ENCODE results near the gene CMTR1. TPM values are rescaled to one million over a fixed set of nuclear protein-coding genes. Genes with fewer than 3 reads are reported as not detected.

CMTR1 gene
- total and polyA plus RNA-seq, 7 experiments from 2014 or later, result 21.1 to 89.4 (median 70.3) TPM

DNA sequence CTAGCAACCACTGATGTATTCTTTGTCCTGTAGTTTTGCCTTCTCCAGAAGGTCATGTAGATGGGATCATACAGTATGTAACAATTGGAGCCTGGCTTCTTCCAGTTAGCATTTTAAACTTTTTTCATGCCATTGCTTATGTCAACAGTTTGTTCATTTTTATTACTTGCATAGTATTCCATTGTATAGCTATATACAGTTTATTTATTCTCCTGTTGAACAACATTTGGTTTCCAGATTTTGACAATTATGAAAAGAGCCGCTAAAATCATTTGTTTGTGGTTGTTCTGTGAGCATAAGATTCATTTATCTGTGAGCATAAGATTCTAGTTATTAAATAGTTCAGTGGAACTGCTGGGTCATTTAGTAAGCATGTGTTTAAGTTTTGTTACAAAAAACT is 23.5 kb upstream of the CMTR1 start:
- Histone ChIP-seq H3K27ac (ENCODE audit: low read depth, low read length) (no peak overlapping the region), H3K4me3 (ENCODE audit: low read length) (no peak overlapping the region), H3K9me3 (ENCODE audit: control insufficient read depth in 2 of 3, low read length in 3 of 3) (no peaks in the 10 kb centered on the region), H3K27me3 (ENCODE audit: control insufficient read depth in 2 of 2, insufficient read depth in 2 of 2, low read length in 2 of 2) (no peaks in the 10 kb centered on the region), H3K36me3 (ENCODE audit: control insufficient read depth in 2 of 3, insufficient read depth in 3 of 3, low read length in 3 of 3) (no peaks in the 10 kb centered on the region), H3K4me1 (ENCODE audit: control insufficient read depth in 2 of 2, insufficient read depth in 2 of 2, low read length in 2 of 2) (no peaks in the 10 kb centered on the region)
- H3K36me3 Mint-ChIP-seq, result no peaks in the 10 kb centered on the region
- no peaks in the 10 kb centered on the region for H3K4me1 Mint-ChIP-seq
- no peak overlapping the region for H3K27ac Mint-ChIP-seq
- DNase-seq (no peak), ATAC-seq (no peak)
- intact Hi-C loops (cut with micrococcal nuclease), result no loop called here
- ChIA-PET CTCF (no interaction called here), POLR2A (interaction anchor here (0.5 kb wide), 1 partner anchor 30 kb away, joined by 3 read pairs; no protein-coding TSS in a partner anchor)
- peaks cover 0 to 42% (median 0%) of the 10 kb centered on the region in 5 donors for H3K27me3 Mint-ChIP-seq
- H3K9me3 Mint-ChIP-seq, result no peaks in the 10 kb centered on the region
- H3K4me3 Mint-ChIP-seq, result no peak overlapping the region

- no peak overlapping the region for H3K27ac Mint-ChIP-seq
- H3K4me1 Mint-ChIP-seq, result no peaks in the 10 kb centered on the region
- no peak overlapping the region for H3K4me3 Mint-ChIP-seq
- Histone ChIP-seq H3K4me3 (ENCODE audit: low read length) (no peak overlapping the region), H3K36me3 (ENCODE audit: control insufficient read depth in 2 of 3, insufficient read depth in 3 of 3, low read length in 3 of 3) (no peaks in the 10 kb centered on the region), H3K27ac (ENCODE audit: low read depth, low read length) (no peak overlapping the region), H3K27me3 (ENCODE audit: control insufficient read depth in 2 of 2, insufficient read depth in 2 of 2, low read length in 2 of 2) (no peaks in the 10 kb centered on the region), H3K4me1 (ENCODE audit: control insufficient read depth in 2 of 2, insufficient read depth in 2 of 2, low read length in 2 of 2) (no peaks in the 10 kb centered on the region), H3K9me3 (ENCODE audit: control insufficient read depth in 2 of 3, low read length in 3 of 3) (no peaks in the 10 kb centered on the region)
- ChIA-PET POLR2A (no interaction called here), CTCF (no interaction called here)
- H3K9me3 Mint-ChIP-seq, result peaks cover 0 to 4% (median 0%) of the 10 kb centered on the region in 11 donors
- ATAC-seq, result no peak
- no peak for DNase-seq
- intact Hi-C loops (cut with micrococcal nuclease), result no loop called here
- peaks cover 0 to 11% (median 8%) of the 10 kb centered on the region in 5 donors for H3K27me3 Mint-ChIP-seq
- H3K36me3 Mint-ChIP-seq, result no peaks in the 10 kb centered on the region
Measured at GRCh38 chr6:37417393-37417792, 15.6 kb upstream of the CMTR1 start.

DNA sequence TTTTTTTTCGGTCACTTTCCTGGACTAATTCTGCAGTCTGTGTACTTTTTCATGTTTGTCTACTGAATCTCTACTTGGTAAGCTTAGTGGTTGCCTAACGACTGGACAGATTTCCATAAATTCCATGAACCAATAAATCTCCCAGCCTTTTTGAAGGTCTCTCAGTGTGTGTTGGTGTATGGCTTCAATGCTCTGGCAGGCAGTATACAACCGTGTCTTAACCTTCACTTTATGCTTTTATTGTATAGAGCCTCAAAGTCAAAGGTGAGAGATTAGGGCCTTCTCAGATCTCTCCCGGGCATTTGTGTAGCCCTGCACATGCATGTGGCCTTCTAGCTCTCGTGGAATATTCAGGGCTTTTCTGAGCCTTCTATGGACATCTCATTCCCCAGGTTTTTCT is 14.3 kb upstream of the CMTR1 start:
- no peak for ATAC-seq
- no peak overlapping the region for H3K4me3 ChIP-seq (ENCODE audit: low read length)
- ChIA-PET CTCF (no interaction called here), POLR2A (no interaction called here)
- no peak for DNase-seq
- Mint-ChIP-seq H3K36me3 (no peaks in the 10 kb centered on the region), H3K27me3 (peaks cover 0 to 13% (median 8%) of the 10 kb centered on the region in 5 donors), H3K4me1 (no peaks in the 10 kb centered on the region), H3K27ac (no peak overlapping the region), H3K4me3 (no peak overlapping the region), H3K9me3 (peaks cover 0 to 4% (median 0%) of the 10 kb centered on the region in 11 donors)
- no peak overlapping the region for H3K27ac ChIP-seq (ENCODE audit: low read depth, low read length)
- H3K27me3 ChIP-seq (ENCODE audit: control insufficient read depth in 2 of 2, insufficient read depth in 2 of 2, low read length in 2 of 2), result no peaks in the 10 kb centered on the region
- no peaks in the 10 kb centered on the region for H3K36me3 ChIP-seq (ENCODE audit: control insufficient read depth in 2 of 3, insufficient read depth in 3 of 3, low read length in 3 of 3)
- H3K9me3 ChIP-seq (ENCODE audit: control insufficient read depth in 2 of 3, low read length in 3 of 3), result no peaks in the 10 kb centered on the region
- intact Hi-C loops (cut with micrococcal nuclease), result no loop called here
- no peaks in the 10 kb centered on the region for H3K4me1 ChIP-seq (ENCODE audit: control insufficient read depth in 2 of 2, insufficient read depth in 2 of 2, low read length in 2 of 2)

DNA sequence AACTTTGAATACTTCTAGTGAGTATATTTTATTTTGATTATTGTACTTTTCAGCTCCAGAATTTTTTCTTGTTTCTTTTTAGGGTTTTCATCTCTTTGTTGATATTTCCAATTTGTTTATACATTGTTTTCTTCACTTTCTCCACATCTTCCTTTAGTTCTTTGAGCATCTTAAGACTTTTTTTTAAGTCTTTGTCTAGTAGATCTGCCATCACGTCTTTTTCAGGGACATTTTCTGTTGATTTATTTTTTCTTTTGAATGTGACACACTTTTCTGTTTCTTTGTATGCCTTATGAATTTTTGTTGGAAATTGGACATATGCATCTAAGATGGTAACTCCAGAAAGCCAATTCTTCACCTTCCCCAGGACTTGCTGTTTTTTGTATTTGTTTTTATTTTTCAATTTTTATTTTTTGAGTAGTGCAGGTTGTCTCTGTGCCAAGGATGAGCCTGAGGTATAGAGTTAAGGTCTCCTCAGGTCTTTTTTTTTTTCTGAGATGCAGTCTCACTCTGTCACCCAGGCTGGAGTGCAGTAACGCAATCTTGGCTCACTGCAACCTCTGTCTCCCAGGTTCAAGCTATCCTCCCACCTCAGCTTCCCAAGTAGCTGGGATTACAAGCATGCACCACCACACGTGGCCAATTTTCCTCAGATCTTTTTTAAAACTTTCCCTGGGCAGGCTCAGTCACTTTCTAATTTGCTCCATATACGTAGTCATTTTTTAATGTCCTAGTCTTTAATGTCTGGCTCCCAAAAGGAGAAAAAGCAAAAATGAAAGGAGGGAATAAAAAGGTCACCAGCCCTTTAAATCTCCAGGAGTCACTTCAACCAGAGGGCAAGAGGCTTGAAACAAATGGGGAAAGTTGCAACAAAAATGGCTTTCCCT is 6.7 kb upstream of the CMTR1 start:
- intact Hi-C loops (cut with micrococcal nuclease), result no loop called here
- Histone ChIP-seq H3K4me1 (ENCODE audit: control insufficient read depth in 2 of 2, insufficient read depth in 2 of 2, low read length in 2 of 2) (no peaks in the 10 kb centered on the region), H3K4me3 (ENCODE audit: low read length) (no peak overlapping the region), H3K27ac (ENCODE audit: low read depth, low read length) (no peak overlapping the region), H3K36me3 (ENCODE audit: control insufficient read depth in 2 of 3, insufficient read depth in 3 of 3, low read length in 3 of 3) (no peaks in the 10 kb centered on the region), H3K9me3 (ENCODE audit: control insufficient read depth in 2 of 3, low read length in 3 of 3) (no peaks in the 10 kb centered on the region), H3K27me3 (ENCODE audit: control insufficient read depth in 2 of 2, insufficient read depth in 2 of 2, low read length in 2 of 2) (no peaks in the 10 kb centered on the region)
- no peak for ATAC-seq
- peaks cover 0 to 12% (median 2%) of the 10 kb centered on the region in 11 donors for H3K9me3 Mint-ChIP-seq
- peaks cover 0 to 7% (median 5%) of the 10 kb centered on the region in 5 donors for H3K36me3 Mint-ChIP-seq
- ChIA-PET CTCF (no interaction called here), POLR2A (no interaction called here)
- H3K4me3 Mint-ChIP-seq, result no peak overlapping the region
- DNase-seq, result no peak
- peaks cover 0 to under 1% (median 0%) of the 10 kb centered on the region in 7 donors for H3K4me1 Mint-ChIP-seq
- no peak overlapping the region for H3K27ac Mint-ChIP-seq
- peaks cover 6 to 35% (median 9%) of the 10 kb centered on the region in 5 donors for H3K27me3 Mint-ChIP-seq

DNA sequence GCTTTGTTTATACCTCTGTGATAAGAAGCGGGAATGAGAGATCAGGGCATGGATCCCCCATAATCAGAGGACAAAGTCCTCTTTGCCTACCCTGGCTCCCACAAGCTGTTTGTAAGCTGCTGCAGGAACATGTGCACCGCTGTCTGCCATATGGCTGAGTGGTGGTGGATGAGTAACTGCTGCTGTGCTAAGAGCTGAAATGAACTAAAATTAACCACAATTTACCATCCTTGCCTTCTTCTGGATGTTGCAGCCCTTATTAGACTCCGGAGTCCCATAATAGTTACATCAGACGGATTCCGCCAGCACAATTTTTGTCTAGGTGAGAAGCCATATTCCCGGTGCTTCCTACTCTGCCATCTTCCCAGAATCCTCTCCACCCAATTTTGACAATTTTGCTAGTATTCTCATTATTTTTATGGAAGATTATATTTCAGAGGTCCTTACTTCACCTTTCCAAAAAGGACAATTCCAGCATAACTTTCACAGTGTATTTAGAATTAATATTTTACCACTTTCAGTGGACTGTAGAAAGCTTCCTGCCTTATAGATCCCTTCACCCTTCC is 6.0 kb upstream of the CMTR1 start:
- ChIA-PET POLR2A (no interaction called here), CTCF (no interaction called here)
- no peak for ATAC-seq
- Histone ChIP-seq H3K27me3 (ENCODE audit: control insufficient read depth in 2 of 2, insufficient read depth in 2 of 2, low read length in 2 of 2) (no peaks in the 10 kb centered on the region), H3K4me3 (ENCODE audit: low read length) (no peak overlapping the region), H3K4me1 (ENCODE audit: control insufficient read depth in 2 of 2, insufficient read depth in 2 of 2, low read length in 2 of 2) (no peaks in the 10 kb centered on the region), H3K36me3 (ENCODE audit: control insufficient read depth in 2 of 3, insufficient read depth in 3 of 3, low read length in 3 of 3) (no peaks in the 10 kb centered on the region), H3K27ac (ENCODE audit: low read depth, low read length) (no peak overlapping the region), H3K9me3 (ENCODE audit: control insufficient read depth in 2 of 3, low read length in 3 of 3) (no peaks in the 10 kb centered on the region)
- Mint-ChIP-seq H3K27me3 (peaks cover 6 to 35% (median 9%) of the 10 kb centered on the region in 5 donors), H3K4me1 (peaks cover 0 to 4% (median under 1%) of the 10 kb centered on the region in 7 donors), H3K27ac (no peak overlapping the region), H3K36me3 (peaks cover 0 to 7% (median 5%) of the 10 kb centered on the region in 5 donors), H3K9me3 (peaks cover 0 to 12% (median 2%) of the 10 kb centered on the region in 11 donors), H3K4me3 (no peak overlapping the region)
- intact Hi-C loops (cut with micrococcal nuclease), result no loop called here
- DNase-seq, result no peak

DNA sequence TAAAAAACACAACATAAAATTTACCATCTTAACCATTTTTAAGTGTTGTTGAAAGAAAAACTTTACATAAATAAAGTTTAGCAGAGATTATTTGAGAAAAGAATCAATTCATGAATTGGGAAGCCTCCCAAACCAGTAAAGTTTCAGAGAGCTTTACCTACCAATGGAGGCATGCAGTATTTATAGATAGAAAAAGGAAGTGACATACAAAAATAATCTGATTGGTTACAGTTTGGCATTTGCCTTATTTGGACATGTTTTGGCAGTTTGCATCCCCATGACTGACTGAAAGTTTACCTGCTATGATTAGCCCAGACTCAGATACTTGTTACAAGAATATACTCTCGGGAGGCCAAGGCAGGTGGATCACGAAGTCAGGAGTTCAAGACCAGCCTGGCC is 3.7 kb upstream of the CMTR1 start:
- Mint-ChIP-seq H3K27me3 (peaks cover 6 to 33% (median 9%) of the 10 kb centered on the region in 5 donors), H3K9me3 (peaks cover 0 to 16% (median 3%) of the 10 kb centered on the region in 11 donors), H3K36me3 (peaks cover 0 to 9% (median 5%) of the 10 kb centered on the region in 5 donors), H3K4me1 (peaks cover 12 to 19% (median 15%) of the 10 kb centered on the region in 7 donors), H3K27ac (peak overlapping the region in 1 of 9 donors; percentile 4), H3K4me3 (no peak overlapping the region)
- Histone ChIP-seq H3K27me3 (ENCODE audit: control insufficient read depth in 2 of 2, insufficient read depth in 2 of 2, low read length in 2 of 2) (no peaks in the 10 kb centered on the region), H3K4me3 (ENCODE audit: low read length) (no peak overlapping the region), H3K27ac (ENCODE audit: low read depth, low read length) (no peak overlapping the region), H3K9me3 (ENCODE audit: control insufficient read depth in 2 of 3, low read length in 3 of 3) (no peaks in the 10 kb centered on the region), H3K36me3 (ENCODE audit: control insufficient read depth in 2 of 3, insufficient read depth in 3 of 3, low read length in 3 of 3) (peaks cover 0 to 6% (median 0%) of the 10 kb centered on the region in 3 experiments), H3K4me1 (ENCODE audit: control insufficient read depth in 2 of 2, insufficient read depth in 2 of 2, low read length in 2 of 2) (peaks cover 8 to 9% of the 10 kb centered on the region in 2 donors)
- ChIA-PET CTCF (no interaction called here), POLR2A (no interaction called here)
- intact Hi-C loops (cut with micrococcal nuclease), result no loop called here
- ATAC-seq (no peak), DNase-seq (no peak)
